CD4-positive, alpha-beta T cell treated with Interleukin-15 for 1 hour (primary cell): ENCODE data around the gene CIRBP.
"Not testable (repeated sequence)": the region's sequence is repeated elsewhere in the genome, so short reads cannot be mapped to it uniquely, and the experiment has no call there.

Source experiments
- DNase-seq: peaks from one replicate; pipeline ENCODE4 v3.0.0-alpha.2; 2020

The CIRBP gene

GRCh38 chr19:1313695-1314613, 44.8 kb downstream of the CIRBP start:
- no peak for DNase-seq

- DNase-seq = no peak
Observed at GRCh38 chr19:1315470-1316166, 46.5 kb downstream of the CIRBP start.

GRCh38 chr19:1316466-1316865, 47.3 kb downstream of the CIRBP start:
- no peak for DNase-seq

GRCh38 chr19:1317274-1318003, 48.3 kb downstream of the CIRBP start:
- no peak for DNase-seq

GRCh38 chr19:1318678-1319471, 49.7 kb downstream of the CIRBP start:
- DNase-seq = no peak

GRCh38 chr19:1320282-1320650, 51.1 kb downstream of the CIRBP start:
- DNase-seq = not testable (repeated sequence)

- DNase-seq = no peak
Observed at GRCh38 chr19:1321539-1321938, 52.4 kb downstream of the CIRBP start.

GRCh38 chr19:1322198-1322981, 53.3 kb downstream of the CIRBP start:
- no peak for DNase-seq

GRCh38 chr19:1324249-1324805, 55.2 kb downstream of the CIRBP start:
- no peak for DNase-seq
